Right forelimb (tissue), 1 donor: ENCODE data around the gene RSPO1.

Experiments
- DNase-seq: peaks from one replicate; pipeline ENCODE4 v3.0.0-alpha.2; 2018

The RSPO1 gene

DNA sequence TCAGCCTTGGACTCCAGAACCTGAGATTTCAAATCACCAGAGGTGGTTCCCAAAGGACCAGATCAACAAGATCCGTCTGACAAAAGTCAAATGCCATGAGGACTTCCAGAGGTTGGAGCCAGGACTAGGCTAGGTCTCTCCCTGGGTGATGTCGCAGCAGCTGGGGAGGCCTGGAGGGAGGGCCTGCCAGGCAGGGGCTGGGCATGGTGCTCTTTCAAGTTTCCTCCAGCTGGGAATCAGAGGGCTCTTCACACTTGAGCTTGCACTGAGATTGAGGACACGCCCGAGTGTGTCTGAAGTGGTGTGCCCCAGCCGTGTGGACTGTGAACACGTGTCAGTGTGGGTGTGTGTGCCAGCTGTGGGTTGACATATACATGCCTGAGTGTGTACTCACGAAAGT lies 21.3 kb upstream of the RSPO1 start:
- no peak for DNase-seq

DNA sequence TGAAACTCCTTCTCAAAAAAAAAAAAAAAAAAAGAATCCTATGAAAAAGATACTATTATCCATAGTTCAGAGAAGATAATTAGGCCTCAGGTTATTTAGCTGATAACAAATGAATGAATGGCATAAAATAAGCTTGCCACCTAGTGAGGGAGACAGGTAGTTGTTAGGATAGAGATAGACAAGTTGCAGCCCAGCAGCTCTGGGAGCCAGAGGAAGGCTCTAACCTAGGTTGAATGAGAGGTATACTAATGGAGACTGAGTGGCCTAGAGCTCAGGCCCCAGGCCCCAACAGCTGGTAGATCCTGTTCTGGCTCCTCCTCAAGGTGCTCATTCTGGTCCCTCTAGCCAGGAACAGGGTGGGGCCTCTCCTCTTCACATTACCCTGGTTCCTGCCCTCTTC lies 20.6 kb upstream of the RSPO1 start:
- no peak for DNase-seq

DNA sequence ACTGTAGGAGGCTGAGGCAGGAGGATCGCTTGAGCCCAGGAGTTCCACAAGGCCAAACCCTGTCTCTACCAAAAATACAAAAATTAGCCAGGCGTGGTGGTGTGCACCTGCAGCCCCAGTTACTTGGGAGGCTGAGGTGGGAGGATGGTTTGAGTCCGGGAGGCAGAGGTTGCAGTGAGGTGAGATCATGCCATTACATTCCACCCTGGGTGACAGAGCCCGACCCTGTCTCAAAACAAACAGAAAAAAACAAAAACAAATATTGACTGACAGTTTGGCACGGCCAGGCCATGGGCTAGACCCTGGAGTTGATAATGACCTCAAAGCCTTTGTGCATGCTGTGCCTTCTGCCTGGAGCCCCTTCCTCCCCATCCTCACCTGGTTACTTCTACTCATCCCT lies 19.2 kb upstream of the RSPO1 start:
- no peak for DNase-seq

DNA sequence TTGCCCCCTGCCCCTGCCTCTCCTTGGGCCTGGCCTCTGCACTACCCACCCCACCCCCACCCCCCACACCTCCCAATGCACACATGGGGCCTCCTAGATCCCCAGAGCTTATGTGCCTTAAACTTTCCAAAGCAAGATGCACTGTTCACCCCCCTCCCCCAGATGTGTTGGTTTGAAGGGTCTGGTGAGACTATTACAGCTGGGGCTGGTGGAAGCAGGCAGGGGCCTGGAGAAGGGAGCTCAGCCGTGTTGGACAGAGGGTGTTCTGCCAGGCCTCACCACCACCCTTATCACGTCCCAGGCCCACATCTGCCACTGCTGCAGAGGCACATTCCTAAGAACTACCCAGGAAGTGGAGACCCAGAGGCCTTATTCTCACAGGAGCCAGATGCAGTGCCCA lies 18.3 kb upstream of the RSPO1 start:
- no peak for DNase-seq

DNA sequence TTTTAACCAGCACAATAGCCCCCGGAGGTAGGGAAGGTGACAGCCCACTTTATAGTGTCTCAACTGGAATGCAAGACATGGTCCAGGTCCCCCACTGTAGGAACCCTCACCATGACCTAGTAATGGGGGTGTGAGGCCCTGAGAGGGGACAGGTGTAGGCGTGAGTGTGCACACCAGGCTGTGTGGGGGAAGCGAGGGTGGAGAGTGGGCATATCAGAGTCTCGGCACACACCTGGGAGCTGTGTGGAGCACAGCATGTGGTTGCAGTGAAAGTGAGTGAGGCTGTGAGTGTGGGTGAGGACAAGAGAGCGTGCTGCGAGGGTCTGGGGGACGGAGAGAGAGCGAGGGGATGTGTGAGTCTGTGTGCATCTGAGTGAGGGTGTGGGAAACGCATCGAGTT lies 17.1 kb upstream of the RSPO1 start:
- no peak for DNase-seq

DNA sequence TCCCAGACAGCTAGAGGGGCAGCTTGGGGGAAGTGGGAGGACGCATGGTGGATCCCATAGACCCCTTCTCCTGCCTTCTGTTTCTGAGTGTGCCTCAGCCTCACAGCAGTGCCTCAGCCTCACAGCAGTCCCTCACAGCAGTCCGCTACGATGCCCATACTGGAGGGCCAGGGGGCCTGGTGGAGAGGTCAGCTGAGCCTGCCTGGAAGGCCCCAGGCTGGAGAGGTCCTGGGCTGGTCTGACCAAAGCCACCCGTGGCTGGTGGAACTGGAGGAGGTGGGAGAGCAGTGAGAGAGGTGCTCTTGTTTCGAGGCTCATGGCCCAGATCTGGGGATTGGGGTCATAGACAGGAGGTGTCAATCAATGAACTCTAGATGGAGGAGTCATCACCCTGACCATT lies 16.0 kb upstream of the RSPO1 start:
- no peak for DNase-seq

DNA sequence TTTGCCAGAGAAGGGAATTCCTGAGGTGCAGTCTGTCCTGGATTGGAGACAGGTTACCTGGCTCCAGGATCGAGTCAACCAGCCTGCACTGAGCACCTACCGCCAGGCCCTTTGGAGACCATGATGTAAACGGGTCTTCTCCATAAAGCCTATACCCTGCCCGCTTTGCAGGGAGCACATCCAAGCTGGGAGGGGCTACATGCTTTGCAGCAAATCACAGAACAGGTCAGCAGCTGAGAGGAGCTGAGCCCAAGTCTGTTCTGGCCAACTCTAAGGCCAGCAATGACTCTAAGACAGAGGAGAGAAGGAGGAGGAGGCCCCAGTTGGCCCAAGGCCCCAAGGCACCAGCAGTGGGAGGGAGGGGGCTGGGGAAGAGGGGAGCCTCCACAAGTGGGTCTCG lies 15.5 kb upstream of the RSPO1 start:
- no peak for DNase-seq

DNA sequence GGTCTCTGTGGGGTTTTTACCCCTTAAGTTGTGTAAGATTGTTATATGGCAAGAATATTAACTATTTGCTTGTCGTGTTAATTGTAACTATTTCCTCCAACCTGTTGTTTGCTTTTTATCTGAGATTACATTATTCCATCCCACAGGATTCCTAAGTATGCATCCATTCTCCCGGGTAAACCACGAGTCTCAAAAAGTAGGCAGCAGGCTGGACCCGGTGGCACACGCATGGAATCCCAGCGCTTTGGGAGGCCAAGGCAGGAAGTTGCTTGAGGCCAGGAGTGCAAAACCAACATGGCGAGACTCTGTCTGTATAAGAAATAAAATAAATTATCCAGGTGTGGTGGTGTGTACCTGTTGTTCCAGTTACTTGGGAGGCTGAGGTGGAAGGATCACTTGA lies 12.6 kb upstream of the RSPO1 start:
- DNase-seq = no peak

DNA sequence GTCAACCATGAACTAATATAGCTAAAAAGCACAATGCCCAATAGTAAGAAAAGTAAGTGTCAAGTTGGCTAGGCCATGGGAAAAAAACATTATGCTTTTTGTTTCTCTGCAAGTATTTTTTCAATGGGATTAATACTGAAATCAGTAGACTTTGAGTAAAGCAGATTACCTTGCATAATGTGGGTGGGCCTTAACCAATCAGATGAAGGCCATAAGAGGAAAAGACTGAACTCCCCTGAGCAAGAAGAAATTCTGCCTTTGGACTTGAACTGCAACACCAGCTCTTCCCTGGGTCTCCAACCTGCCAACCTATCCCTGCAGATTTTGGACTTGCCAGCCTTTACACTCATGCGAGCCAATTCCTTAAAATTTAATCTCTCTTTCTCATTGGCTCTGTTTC lies 6.4 kb upstream of the RSPO1 start:
- DNase-seq = no peak

DNA sequence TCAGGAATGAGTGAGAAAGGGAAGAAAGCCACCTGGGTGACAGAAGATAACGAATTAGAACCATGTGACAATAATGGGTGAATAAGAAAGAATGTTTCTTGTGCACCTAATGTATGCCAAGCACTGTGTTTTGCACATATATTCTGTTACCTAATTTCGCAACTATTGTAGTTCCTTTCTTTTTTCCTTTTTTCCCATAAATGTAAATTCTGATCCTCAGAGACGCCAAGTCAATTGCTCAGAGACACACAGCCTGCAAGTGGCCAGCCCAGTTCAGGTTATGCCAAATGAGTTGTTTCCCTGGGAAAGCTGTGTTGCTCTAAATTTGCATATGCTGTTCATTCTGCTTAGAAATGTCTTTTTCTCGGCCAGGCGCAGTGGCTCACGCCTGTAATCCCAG lies 1.7 kb upstream of the RSPO1 start:
- DNase-seq = no peak

DNA sequence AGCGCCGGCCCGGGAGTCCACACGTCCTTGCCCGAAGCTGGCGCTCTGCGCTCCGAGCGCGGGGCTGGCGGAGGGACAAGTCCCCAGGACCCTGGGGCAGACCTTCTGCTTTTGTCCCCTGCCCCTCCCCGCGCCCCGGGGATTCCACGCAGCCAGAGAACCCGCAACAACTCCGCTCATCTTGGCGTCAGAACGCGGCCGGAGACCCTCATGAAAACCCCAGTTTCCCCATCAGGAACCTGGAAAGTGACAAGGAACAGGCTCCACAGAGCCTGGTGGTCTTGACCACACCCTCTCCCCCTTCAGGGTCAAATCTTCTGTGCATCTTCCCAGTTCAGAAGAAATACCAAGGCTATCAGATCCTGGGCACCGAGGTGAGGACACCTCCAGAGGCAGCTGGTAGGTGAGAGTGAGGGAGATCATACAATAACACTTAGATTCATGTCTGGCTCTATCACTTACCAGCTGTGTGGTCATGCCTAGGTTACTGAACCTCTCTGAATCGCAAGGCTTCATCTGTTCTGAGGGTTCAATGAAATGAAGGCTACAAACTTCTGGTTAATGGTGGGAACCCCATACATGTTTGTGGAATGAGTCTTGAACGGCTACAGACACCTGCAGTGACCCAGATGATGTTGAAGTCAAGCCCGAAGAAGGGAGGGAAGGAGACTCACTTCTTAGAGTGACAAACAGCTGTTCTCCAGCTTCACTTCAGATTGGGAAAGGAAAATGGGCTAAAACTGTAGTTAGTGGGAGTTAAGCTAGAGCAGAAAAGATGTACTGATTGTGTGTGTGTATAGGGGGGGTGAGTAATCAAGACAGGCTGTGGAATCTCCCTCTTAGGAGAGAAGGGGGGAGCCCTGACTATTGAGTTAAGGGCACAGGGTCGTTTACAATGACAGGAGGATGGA lies 555 bp upstream of the RSPO1 start:
- DNase-seq = no peak

DNA sequence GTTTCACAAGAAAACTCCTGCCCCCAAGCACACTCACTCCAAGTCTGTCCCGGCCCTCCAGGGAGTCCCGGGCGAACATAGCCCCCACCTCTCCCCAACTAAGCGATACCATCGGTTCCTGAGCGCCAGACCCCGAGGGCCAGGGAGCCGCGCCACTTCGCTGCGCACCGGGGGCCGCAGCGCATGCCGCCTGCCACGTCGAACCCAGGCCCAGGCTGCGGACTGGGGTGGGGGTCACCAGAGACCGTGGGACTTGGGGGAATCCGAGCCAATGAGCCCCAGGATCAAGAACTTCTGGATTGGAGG lies 801 bp downstream of the RSPO1 start:
- DNase-seq = no peak

DNA sequence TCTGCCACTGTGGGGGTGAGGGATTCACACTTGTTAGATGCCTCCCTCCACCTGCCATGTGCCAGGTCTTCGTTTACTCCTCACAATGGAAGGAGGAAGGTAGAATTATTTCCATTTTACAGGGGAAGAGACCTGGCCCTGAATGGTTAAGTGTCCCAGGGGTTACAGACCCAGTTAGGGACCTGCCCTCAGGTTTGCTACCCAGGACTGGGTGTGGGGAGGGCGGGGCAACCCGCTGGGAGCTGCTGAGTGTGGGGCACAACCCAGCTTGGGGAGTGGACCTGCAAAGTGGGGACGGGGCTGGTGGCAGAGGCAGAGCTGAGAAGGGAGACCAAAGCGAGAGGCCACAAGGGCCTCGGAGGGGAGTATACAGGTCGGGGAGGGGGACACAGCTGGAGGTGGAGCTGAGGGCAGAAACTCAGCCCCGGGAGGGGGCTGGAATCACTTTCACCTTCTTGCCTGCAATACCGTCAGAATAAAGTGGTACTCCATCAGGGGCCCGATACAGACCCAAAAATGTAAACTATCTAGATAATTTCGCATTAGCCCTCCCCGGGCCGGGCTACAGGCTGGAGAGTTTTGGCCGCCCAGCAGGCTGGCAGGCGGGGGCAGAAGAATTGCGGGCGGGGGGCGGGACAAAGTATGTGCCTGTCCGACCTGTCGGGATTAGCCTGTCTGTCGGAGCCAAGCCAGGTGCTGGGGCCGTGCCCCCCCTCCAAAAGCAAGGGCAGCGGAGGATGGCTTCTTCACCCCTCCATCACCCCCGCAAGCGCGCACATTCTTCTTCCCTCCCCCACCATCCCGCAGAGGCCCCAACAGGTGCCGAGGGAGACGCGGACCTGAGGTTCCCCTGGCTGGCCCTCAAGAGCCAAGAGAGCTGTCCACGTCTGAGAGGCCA lies 1.4 kb downstream of the RSPO1 start:
- no peak for DNase-seq

DNA sequence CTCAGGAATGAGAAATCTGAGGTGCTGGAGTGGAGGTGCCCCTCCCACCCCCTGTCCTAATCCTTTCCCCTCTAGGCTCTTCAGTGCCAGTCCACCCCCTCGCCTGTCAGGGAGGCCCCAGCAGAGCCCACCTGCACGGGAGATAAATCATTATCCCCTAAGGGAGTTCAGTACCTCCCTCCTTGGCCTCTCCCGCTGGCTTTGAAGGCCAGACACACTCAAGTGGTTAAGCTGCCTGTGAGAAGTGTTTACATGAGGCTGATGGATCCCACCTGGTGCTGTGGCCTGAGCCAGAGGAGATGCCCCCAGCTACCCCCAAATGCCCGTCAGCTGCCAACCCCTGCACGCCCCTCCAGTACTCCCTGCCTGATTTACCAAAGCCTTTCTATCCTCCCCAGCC lies 3.7 kb downstream of the RSPO1 start:
- no peak for DNase-seq

DNA sequence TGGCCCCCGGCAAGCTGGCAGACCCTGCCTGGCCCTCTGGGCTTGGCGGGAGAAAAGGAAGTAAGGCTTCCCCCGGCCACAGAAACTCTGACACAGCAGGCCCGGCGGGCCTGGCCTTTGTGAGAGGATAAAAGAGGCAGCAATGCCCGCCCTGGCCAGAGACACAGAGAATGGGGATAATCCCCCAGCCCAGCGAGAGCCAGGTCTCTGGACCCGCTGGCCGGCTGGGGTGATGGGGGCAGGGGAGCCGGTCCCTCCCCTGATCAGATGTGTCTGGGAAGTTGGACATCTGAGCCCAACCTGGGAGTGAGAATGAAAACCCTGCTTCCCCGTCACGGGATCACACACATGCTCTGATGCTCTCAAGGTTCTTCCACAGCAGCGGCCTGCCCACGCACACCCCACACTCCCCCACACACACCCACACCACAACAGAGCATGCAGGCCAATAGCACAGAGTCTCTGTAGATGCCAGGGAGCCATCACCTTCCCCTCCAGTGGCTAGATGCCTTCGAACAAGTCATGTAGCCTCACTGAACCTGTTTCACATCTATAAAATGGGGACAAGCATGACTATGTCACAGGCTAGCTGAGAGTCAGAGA lies 4.2 kb downstream of the RSPO1 start:
- DNase-seq = no peak

DNA sequence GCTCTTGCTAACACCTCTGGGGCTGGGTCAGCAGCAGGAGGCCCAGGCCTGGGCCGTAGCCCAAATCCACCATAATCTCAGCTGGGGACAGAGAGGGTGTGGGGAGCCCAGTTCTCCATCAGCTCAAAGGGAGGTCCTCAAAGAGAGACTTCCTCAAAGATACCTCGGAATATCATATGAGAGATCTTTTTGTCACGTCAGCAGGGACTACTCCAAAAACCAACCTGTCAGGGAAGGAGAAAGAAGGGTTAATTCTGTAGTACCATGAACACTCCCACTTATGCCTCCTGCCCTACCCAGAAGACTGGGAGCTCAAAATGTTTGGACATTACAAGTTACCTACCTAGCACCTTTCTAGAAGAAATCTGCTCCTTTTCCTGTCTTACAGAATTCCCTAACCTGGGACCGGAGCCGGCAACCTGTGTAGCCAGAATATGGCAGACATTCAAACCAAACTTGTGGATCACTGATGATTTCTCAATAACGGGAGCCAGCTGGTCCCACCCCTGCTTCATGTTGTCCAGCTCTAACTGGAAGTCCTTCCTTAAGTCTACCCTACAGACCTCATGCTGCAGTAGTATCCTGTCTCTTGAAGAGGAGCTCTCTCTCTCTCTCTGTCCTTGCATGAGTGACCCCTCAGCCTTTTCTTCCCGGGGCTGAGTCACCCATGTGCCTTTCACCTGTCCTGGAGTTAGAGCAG lies 4.8 kb downstream of the RSPO1 start:
- DNase-seq = no peak

DNA sequence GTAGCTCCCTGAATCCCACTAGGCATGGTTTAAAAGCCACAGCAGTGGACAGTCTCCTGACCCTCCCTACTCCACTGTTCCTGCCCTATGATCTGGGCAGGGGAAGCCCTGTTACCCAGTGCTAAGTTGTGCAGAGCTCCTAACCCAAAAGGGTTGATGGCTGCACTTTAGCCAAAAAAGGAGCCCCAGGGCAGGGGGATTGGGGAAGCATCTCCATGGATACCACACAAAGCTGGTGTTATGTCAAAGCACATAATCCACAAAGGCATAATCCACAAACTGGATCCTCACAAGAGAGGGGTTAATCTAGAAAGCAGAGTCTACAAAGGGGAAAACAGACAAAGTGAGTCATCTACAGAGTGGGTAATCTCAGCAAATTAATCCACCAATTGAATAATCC lies 5.7 kb downstream of the RSPO1 start:
- no peak for DNase-seq

DNA sequence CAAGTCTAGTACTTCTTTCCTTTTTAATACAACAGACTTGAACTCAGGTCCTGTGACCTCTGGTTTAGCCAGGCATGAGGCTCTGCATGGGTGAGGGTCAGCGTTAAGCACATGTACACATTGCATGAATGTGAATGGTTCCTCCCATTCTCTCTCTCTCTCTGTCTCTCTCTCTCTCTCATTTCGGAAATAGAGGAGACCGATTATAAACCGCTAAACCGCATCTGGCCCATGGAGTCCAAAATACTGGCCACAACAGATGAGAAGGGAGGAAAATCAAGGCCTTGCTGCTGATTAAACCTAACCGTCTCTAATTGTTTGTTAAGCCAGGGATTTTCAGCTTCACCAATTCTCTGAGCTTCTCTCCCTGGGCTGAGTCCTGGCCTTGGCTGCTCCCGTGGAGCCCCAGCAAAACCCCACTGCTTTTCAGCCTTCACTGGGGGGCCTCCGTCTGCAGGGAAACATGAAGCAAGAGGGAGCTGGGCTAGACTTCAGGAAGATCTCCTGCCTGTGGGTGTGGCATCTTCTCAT lies 6.6 kb downstream of the RSPO1 start:
- DNase-seq = no peak

DNA sequence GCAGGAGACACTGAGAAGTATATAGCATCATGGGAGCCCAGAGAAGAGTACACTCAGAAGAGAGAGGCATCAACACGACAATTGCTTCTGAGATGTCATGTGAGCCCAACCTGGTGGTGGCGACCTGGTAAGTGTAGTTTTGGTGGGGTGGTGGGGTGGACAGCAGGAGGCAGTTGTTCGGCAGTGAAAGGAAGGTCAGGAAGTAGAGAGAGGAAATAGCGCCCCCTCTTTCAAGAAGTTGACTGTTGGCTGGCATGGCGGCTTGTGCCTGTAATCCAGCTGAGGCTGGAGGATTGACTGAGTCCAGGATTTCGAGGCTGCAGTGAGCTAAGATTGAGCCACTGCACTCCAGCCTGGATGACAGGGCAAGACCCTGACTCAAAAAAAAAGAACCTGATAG lies 12.6 kb downstream of the RSPO1 start:
- DNase-seq = no peak

DNA sequence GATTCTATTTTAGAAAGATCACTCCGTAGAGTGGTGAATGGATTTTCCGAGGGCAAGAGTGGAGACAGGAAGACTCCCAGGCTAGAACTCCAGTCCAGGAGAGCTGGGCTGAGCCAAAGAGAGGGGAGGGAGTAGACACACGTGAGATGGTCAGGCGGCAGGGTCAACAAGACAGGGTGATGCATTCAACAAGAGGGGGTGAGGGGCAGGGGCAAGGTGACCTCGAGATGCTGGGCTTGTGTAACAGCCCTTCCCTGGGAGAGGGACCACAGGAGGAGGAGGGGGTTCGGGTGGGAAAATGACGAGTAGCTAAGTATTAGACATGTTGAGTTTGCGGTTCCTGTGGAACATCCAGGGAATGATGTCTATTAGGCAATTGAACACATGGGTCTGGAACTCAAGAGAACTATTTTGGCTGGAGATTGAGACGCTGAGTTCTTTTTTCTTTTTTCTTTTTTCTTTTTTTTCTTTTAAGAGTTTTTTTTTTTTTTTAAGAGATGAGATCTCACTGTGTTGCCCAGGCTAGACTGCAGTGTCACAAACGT lies 13.3 kb downstream of the RSPO1 start:
- no peak for DNase-seq

DNA sequence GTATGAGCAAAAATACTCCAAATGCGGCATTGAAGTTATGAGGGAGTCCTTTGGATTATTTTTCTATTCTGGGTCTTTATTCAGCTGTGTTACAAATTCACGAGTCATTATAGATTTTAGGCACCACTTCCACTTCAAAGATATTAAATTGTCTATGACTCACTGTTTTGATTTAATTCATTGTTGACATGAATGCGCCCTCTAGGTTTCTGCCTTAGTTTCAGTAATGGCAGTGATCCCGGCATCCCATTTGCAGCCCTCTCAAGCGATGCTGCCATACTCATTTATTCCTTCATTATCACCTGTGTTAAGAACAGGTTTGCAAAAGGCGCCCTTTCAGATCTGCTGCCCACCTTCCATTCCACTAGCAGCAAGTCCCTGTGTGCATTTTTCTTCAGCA lies 14.0 kb downstream of the RSPO1 start:
- no peak for DNase-seq

DNA sequence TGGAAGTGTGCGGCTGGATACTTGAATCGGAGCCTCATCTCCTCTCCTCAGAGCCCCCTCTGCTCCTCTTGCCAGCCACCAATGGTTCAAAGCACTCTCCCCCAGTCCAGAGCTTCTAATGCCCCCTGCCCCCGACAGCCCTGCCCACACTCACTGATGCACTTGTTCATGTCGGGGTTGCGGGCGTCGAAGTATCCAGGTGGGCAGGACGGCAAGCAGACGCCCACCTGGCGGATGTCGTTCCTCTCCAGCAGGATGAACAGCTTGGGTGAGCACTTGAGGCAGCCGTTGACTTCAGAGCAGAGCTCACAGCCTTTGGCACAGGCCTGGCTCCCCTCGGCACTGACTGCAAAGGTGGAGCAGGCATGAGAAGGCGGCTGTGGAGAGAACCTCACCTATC lies 18.4 kb downstream of the RSPO1 start:
- no peak for DNase-seq

DNA sequence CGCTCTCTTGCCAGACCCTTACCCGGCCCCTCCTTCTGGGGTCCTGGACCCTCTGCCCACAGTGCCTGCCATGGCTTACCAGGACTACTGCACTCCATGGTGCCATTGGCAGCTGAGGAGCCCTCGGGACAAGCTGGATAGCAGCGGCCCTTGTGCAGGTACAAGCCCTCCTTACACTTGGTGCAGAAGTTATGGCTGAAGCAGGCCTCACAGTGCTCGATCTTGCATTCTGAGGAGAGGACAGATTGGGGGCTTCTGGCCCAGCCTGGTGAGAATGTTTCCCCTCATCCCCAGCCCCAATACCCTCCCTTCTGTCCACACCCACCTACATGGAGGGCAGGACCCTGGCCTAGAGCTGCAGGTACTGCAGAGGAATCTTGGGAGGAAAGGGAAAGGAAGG lies 20.6 kb downstream of the RSPO1 start:
- DNase-seq = no peak
